ENCODE results near the gene EPHA10.

DNA sequence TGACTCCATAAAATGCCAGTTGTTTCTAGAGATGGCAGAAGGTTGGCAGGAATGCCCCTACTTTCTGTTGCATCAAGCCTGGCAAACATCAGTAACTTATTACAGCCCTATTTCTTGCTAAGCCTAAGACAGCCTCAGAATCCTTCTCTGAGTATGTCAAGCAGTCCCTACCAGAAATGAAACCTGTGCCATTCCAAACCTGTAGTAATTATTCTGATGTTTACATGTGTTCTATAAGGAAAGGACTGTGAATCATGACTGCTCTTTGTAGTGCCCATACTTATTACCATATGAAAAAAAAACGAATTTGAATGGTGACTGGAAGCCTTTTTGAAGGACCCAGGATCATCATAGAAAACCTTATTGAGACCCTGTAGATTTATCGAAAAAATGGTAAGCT, 67.2 kb downstream of the EPHA10 start:
- TF ChIP-seq SETDB1 (IDR thresholded peaks at IDR 0.05; ENCODE audit: insufficient read length, low read length) (no peak), ZSCAN30 (tag by site-specific recombination; IDR thresholded peaks at IDR 0.05) (no peak), ZFP3 (tag by site-specific recombination; IDR thresholded peaks at IDR 0.05; ENCODE audit: low read depth) (no peak), ZNF10 (tag by site-specific recombination; IDR thresholded peaks at IDR 0.05) (no peak), IKZF3 (tag by site-specific recombination; IDR thresholded peaks at IDR 0.05) (no peak), HOXA7 (CRISPR knock-in tag; IDR thresholded peaks at IDR 0.05; ENCODE audit: borderline replicate concordance) (no peak), ZNF692 (tag by site-specific recombination; IDR thresholded peaks at IDR 0.05) (no peak), MZF1 (tag by site-specific recombination; IDR thresholded peaks at IDR 0.05; ENCODE audit: borderline replicate concordance) (no peak), ZNF157 (tag by site-specific recombination; IDR thresholded peaks at IDR 0.05) (no peak), REST (tag by site-specific recombination; IDR thresholded peaks at IDR 0.05) (no peak)
- TF ChIP-seq, protein P1, sequence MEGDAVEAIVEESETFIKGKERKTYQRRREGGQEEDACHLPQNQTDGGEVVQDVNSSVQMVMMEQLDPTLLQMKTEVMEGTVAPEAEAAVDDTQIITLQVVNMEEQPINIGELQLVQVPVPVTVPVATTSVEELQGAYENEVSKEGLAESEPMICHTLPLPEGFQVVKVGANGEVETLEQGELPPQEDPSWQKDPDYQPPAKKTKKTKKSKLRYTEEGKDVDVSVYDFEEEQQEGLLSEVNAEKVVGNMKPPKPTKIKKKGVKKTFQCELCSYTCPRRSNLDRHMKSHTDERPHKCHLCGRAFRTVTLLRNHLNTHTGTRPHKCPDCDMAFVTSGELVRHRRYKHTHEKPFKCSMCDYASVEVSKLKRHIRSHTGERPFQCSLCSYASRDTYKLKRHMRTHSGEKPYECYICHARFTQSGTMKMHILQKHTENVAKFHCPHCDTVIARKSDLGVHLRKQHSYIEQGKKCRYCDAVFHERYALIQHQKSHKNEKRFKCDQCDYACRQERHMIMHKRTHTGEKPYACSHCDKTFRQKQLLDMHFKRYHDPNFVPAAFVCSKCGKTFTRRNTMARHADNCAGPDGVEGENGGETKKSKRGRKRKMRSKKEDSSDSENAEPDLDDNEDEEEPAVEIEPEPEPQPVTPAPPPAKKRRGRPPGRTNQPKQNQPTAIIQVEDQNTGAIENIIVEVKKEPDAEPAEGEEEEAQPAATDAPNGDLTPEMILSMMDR (tag by site-specific recombination; IDR thresholded peaks at IDR 0.05): no peak
- TF ChIP-seq, protein P2, sequence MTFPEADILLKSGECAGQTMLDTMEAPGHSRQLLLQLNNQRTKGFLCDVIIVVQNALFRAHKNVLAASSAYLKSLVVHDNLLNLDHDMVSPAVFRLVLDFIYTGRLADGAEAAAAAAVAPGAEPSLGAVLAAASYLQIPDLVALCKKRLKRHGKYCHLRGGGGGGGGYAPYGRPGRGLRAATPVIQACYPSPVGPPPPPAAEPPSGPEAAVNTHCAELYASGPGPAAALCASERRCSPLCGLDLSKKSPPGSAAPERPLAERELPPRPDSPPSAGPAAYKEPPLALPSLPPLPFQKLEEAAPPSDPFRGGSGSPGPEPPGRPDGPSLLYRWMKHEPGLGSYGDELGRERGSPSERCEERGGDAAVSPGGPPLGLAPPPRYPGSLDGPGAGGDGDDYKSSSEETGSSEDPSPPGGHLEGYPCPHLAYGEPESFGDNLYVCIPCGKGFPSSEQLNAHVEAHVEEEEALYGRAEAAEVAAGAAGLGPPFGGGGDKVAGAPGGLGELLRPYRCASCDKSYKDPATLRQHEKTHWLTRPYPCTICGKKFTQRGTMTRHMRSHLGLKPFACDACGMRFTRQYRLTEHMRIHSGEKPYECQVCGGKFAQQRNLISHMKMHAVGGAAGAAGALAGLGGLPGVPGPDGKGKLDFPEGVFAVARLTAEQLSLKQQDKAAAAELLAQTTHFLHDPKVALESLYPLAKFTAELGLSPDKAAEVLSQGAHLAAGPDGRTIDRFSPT (tag by site-specific recombination; IDR thresholded peaks at IDR 0.05): no peak
- TF ChIP-seq, protein P3, sequence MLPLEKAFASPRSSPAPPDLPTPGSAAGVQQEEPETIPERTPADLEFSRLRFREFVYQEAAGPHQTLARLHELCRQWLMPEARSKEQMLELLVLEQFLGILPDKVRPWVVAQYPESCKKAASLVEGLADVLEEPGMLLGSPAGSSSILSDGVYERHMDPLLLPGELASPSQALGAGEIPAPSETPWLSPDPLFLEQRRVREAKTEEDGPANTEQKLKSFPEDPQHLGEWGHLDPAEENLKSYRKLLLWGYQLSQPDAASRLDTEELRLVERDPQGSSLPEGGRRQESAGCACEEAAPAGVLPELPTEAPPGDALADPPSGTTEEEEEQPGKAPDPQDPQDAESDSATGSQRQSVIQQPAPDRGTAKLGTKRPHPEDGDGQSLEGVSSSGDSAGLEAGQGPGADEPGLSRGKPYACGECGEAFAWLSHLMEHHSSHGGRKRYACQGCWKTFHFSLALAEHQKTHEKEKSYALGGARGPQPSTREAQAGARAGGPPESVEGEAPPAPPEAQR (tag by site-specific recombination; IDR thresholded peaks at IDR 0.05): no peak
- TF ChIP-seq, protein P4, sequence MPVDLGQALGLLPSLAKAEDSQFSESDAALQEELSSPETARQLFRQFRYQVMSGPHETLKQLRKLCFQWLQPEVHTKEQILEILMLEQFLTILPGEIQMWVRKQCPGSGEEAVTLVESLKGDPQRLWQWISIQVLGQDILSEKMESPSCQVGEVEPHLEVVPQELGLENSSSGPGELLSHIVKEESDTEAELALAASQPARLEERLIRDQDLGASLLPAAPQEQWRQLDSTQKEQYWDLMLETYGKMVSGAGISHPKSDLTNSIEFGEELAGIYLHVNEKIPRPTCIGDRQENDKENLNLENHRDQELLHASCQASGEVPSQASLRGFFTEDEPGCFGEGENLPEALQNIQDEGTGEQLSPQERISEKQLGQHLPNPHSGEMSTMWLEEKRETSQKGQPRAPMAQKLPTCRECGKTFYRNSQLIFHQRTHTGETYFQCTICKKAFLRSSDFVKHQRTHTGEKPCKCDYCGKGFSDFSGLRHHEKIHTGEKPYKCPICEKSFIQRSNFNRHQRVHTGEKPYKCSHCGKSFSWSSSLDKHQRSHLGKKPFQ (tag by site-specific recombination; IDR thresholded peaks at IDR 0.05): no peak
